ENCODE data around the gene C3. TPM values are rescaled to one million over a fixed set of nuclear protein-coding genes. Genes with fewer than 3 reads are reported as not detected.

C3 gene
- total and polyA plus RNA-seq, 8 donors, result 14.2 to 881 (median 65.4) TPM

GRCh38 chr19:6686628-6686975 lies 33.8 kb downstream of the C3 start:
- DNase-seq, result no peak
- H3K4me1 ChIP-seq, result no peaks in the 10 kb centered on the region
- no peak for TF ChIP-seq CTCF (IDR thresholded peaks at IDR 0.05)
- no peak overlapping the region for H3K4me3 ChIP-seq
- no peaks in the 10 kb centered on the region for H3K9me3 ChIP-seq
- no peak overlapping the region for H3K27ac ChIP-seq
- H3K36me3 ChIP-seq, result peaks cover 0 to 71% of the 10 kb centered on the region in 2 donors
- no peak for ATAC-seq
- H3K27me3 ChIP-seq, result peaks cover 0 to 7% of the 10 kb centered on the region in 2 donors
- intact Hi-C loops (cut with DNase I), result no loop called here

- no peak overlapping the region for H3K4me3 ChIP-seq
- peaks cover 0 to 9% of the 10 kb centered on the region in 2 donors for H3K27me3 ChIP-seq
- intact Hi-C loops (cut with DNase I), result no loop called here
- no peak overlapping the region for H3K27ac ChIP-seq
- no peak for TF ChIP-seq CTCF (IDR thresholded peaks at IDR 0.05)
- no peak for DNase-seq
- ATAC-seq, result no peak
- H3K9me3 ChIP-seq, result no peaks in the 10 kb centered on the region
- no peaks in the 10 kb centered on the region for H3K4me1 ChIP-seq
- peaks cover 0 to 74% of the 10 kb centered on the region in 2 donors for H3K36me3 ChIP-seq
Measured at GRCh38 chr19:6685962-6686627, 34.4 kb downstream of the C3 start.

DNA sequence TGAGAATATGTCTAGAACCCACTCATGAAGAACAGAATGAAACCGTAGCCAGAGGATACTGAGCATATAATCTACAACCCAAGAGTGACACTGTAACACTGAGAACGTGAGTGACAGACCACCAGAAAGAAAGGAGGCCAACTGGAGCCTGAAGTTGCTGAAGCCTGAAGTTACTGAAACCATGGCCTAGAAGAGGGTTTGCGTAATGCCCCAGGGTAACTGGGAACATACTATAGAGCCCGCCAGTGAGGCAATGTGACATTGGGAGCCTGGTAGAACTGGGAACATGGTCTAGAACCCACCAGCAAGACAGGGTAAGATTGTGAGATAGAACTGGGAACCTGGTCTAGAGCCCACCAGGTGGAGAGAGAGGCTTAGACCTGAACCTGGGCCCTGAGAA lies 35.0 kb downstream of the C3 start:
- Histone ChIP-seq H3K36me3 (peaks cover 0 to 73% of the 10 kb centered on the region in 2 donors), H3K4me1 (no peaks in the 10 kb centered on the region), H3K27me3 (peaks cover 0 to 9% of the 10 kb centered on the region in 2 donors), H3K9me3 (no peaks in the 10 kb centered on the region), H3K4me3 (no peak overlapping the region), H3K27ac (no peak overlapping the region)
- ATAC-seq, result no peak
- no peak for DNase-seq
- intact Hi-C loops (cut with DNase I), result no loop called here
- no peak for TF ChIP-seq CTCF (IDR thresholded peaks at IDR 0.05)

DNA sequence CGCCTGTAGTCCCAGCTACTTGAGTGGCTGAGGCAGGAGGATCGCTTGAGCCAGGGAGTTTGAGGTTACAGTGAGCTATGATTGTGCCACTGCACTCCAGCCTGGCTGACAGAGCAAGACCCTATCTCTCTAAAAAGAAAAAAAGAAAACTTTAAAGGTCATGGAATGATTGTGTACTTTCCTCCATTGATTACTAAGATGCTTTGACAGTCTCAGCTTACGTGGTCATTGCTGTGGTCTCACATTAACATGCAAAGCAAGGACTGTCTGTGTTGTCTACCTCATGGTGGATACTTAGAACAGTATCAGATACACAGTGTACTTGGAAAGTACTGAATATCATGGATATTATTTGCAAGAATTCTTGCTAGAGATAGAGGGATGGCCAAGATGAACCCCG lies 36.5 kb downstream of the C3 start:
- Histone ChIP-seq H3K9me3 (no peaks in the 10 kb centered on the region), H3K27me3 (peaks cover 0 to 9% of the 10 kb centered on the region in 2 donors), H3K27ac (no peak overlapping the region), H3K36me3 (peaks cover 0 to 76% of the 10 kb centered on the region in 2 donors), H3K4me1 (no peaks in the 10 kb centered on the region), H3K4me3 (no peak overlapping the region)
- DNase-seq (no peak), ATAC-seq (no peak)
- TF ChIP-seq CTCF (IDR thresholded peaks at IDR 0.05), result no peak
- intact Hi-C loops (cut with DNase I), result no loop called here

GRCh38 chr19:6682607-6683128 lies 37.8 kb downstream of the C3 start:
- no peaks in the 10 kb centered on the region for H3K4me1 ChIP-seq
- H3K9me3 ChIP-seq, result no peaks in the 10 kb centered on the region
- H3K27ac ChIP-seq, result no peak overlapping the region
- intact Hi-C loops (cut with DNase I), result no loop called here
- H3K36me3 ChIP-seq, result peaks cover 0 to 80% of the 10 kb centered on the region in 2 donors
- ATAC-seq (no peak), DNase-seq (no peak)
- no peak overlapping the region for H3K4me3 ChIP-seq
- H3K27me3 ChIP-seq, result peaks cover 0 to 9% of the 10 kb centered on the region in 2 donors
- no peak for TF ChIP-seq CTCF (IDR thresholded peaks at IDR 0.05)

All from left lung (tissue), 10 donors.